Erythroblast (primary cell): Measurements from ENCODE around the gene GATAD2B.

Experiments
- GATA1 ChIP-seq: IDR thresholded peaks from 2 replicates; pipeline ENCODE4 v1.6.1; 2011; ENCODE audit warnings: low read depth, mild to moderate bottlenecking, control low read depth, low read length, moderate library complexity
- POLR2A ChIP-seq: IDR thresholded peaks from 2 replicates; pipeline ENCODE4 v1.6.1; 2011; ENCODE audit warnings: mild to moderate bottlenecking, low read length

GRCh38 chr1:153790966-153791647 is 131.7 kb downstream of the GATAD2B start:
- TF ChIP-seq POLR2A (no peak), GATA1 (no peak)
